Measurements from ENCODE around the gene MYD88.

- TF ChIP-seq CTCF (IDR thresholded peaks at IDR 0.05) (peak in 1 of 7 experiments; percentile 8), POLR2A (IDR thresholded peaks at IDR 0.05) (peak; percentile 10 to 49 (median 18))
These were observed 26.1 kb downstream of the MYD88 start for GRCh38 chr3:38164643-38164951.
